ENCODE data around the gene ZNF496.

- TF ChIP-seq POLR2A (IDR thresholded peaks at IDR 0.05) (no peak), CTCF (IDR thresholded peaks at IDR 0.05) (no peak)
Observed at GRCh38 chr1:247288341-247288740, 43.3 kb downstream of the ZNF496 start.
